Mesothelial cell of epicardium (in vitro differentiated cells): ENCODE data around the gene EGF. TPM values are rescaled to one million over a fixed set of nuclear protein-coding genes. Genes with fewer than 3 reads are reported as not detected.
A peak's percentile ranks its signal among the peaks of the same experiment; 100 is the strongest.
"Not testable (repeated sequence)": the region's sequence is repeated elsewhere in the genome, so short reads cannot be mapped to it uniquely, and the experiment has no call there.

Experiments
- DNase-seq, 2 experiments: peaks; one replicate each; pipeline ENCODE4 v3.0.0; 2021; ENCODE audit warnings: low spot score in 2 of 2; ENCODE audit not compliant: unreplicated experiment in 2 of 2
- H3K27ac Mint-ChIP-seq: 2 replicates; pipeline ENCODE4 v1.8.0; 2021; ENCODE audit warnings: mixed read lengths
- H3K27me3 Mint-ChIP-seq: 2 replicates; pipeline ENCODE4 v1.8.0; 2021; ENCODE audit warnings: low read depth, mixed read lengths
- H3K36me3 Mint-ChIP-seq: 2 replicates; pipeline ENCODE4 v1.8.0; 2021; ENCODE audit warnings: mixed read lengths
- H3K4me1 Mint-ChIP-seq: 2 replicates; pipeline ENCODE4 v1.8.0; 2021; ENCODE audit warnings: mixed read lengths
- H3K4me3 Mint-ChIP-seq: 2 replicates; pipeline ENCODE4 v1.8.0; 2021; ENCODE audit warnings: mild to moderate bottlenecking, moderate library complexity, mixed read lengths
- H3K9me3 Mint-ChIP-seq: 2 replicates; pipeline ENCODE4 v1.8.0; 2021; ENCODE audit warnings: mixed read lengths
- CTCF ChIP-seq: fragments of 200-600 bp; sonication (generic); IDR thresholded peaks from one replicate; pipeline ENCODE4 v1.5.0; 2021; ENCODE audit warnings: antibody characterized with exemption; ENCODE audit not compliant: unreplicated experiment
- total RNA-seq: library from RNA; stranded (reverse); gene quantifications from 3 replicates; pipeline ENCODE4 v1.2.1, GENCODE V29; 2021

Gene EGF
- total RNA-seq, 1 donor from 2014 or later = 1.3 TPM

GRCh38 chr4:110025718-110026117 lies 113.0 kb downstream of the EGF start:
- Mint-ChIP-seq H3K4me3 (no peak overlapping the region), H3K9me3 (peaks cover 14% of the 10 kb centered on the region), H3K27ac (no peak overlapping the region), H3K4me1 (peaks cover 27% of the 10 kb centered on the region), H3K27me3 (no peaks in the 10 kb centered on the region), H3K36me3 (peaks cover under 1% of the 10 kb centered on the region)
- DNase-seq = no peak
- no peak for TF ChIP-seq CTCF

GRCh38 chr4:110032603-110033002 lies 119.9 kb downstream of the EGF start:
- Mint-ChIP-seq H3K9me3 (peaks cover 6% of the 10 kb centered on the region), H3K36me3 (peaks cover 2% of the 10 kb centered on the region), H3K4me3 (no peak overlapping the region), H3K27me3 (no peaks in the 10 kb centered on the region), H3K4me1 (peaks cover 15% of the 10 kb centered on the region), H3K27ac (no peak overlapping the region)
- no peak for TF ChIP-seq CTCF
- no peak for DNase-seq

- no peak for TF ChIP-seq CTCF
- H3K4me1 Mint-ChIP-seq = peaks cover 15% of the 10 kb centered on the region
- no peak overlapping the region for H3K4me3 Mint-ChIP-seq
- no peaks in the 10 kb centered on the region for H3K27me3 Mint-ChIP-seq
- peaks cover 2% of the 10 kb centered on the region for H3K36me3 Mint-ChIP-seq
- peaks cover 6% of the 10 kb centered on the region for H3K9me3 Mint-ChIP-seq
- DNase-seq = no peak
- peak overlapping the region; percentile 81 for H3K27ac Mint-ChIP-seq
Observed at GRCh38 chr4:110033355-110034025, 120.8 kb downstream of the EGF start.

GRCh38 chr4:110034026-110034393 lies 121.3 kb downstream of the EGF start:
- Mint-ChIP-seq H3K36me3 (peaks cover 2% of the 10 kb centered on the region), H3K9me3 (peaks cover 6% of the 10 kb centered on the region), H3K4me3 (no peak overlapping the region), H3K27me3 (no peaks in the 10 kb centered on the region), H3K4me1 (peaks cover 15% of the 10 kb centered on the region), H3K27ac (no peak overlapping the region)
- no peak for DNase-seq
- no peak for TF ChIP-seq CTCF

GRCh38 chr4:110039164-110039563 lies 126.5 kb downstream of the EGF start:
- not testable (repeated sequence) for H3K27me3 Mint-ChIP-seq, H3K4me3 Mint-ChIP-seq

GRCh38 chr4:110041735-110042134 lies 129.1 kb downstream of the EGF start:
- no peak for DNase-seq
- Mint-ChIP-seq H3K4me1 (peaks cover 21% of the 10 kb centered on the region), H3K27ac (no peak overlapping the region), H3K36me3 (no peaks in the 10 kb centered on the region), H3K4me3 (no peak overlapping the region), H3K27me3 (no peaks in the 10 kb centered on the region), H3K9me3 (no peaks in the 10 kb centered on the region)
- no peak for TF ChIP-seq CTCF

More at GRCh38 chr4:110039164-110039563, 126.5 kb downstream of the EGF start:
- not testable (repeated sequence) for H3K36me3 Mint-ChIP-seq, H3K27ac Mint-ChIP-seq, DNase-seq, H3K9me3 Mint-ChIP-seq
- H3K4me1 Mint-ChIP-seq = peaks cover 22% of the 10 kb centered on the region
